ENCODE results near the gene NBEA. TPM values are rescaled to one million over a fixed set of nuclear protein-coding genes. Genes with fewer than 3 reads are reported as not detected.

NBEA gene
- total RNA-seq, 2 experiments from 2014 or later, result 0.34 to 0.57 TPM

- no peaks in the 10 kb centered on the region for H3K4me1 Mint-ChIP-seq (ENCODE audit: low read depth)
- H3K27ac Mint-ChIP-seq, result no peak overlapping the region
- H3K9me3 Mint-ChIP-seq (ENCODE audit: insufficient read depth), result no peaks in the 10 kb centered on the region
- ChIA-PET POLR2A (no interaction called here), CTCF (no interaction called here)
- no peak overlapping the region for H3K4me3 Mint-ChIP-seq
- H3K27me3 Mint-ChIP-seq (ENCODE audit: low read depth), result no peaks in the 10 kb centered on the region
- ATAC-seq, result no peak
- DNase-seq, result no peak
- no peaks in the 10 kb centered on the region for H3K36me3 Mint-ChIP-seq (ENCODE audit: low read depth)
Observed at GRCh38 chr13:35210261-35210660, 268.2 kb downstream of the NBEA start.

GRCh38 chr13:35211949-35212348 lies 269.9 kb downstream of the NBEA start:
- CTCF ChIA-PET, result no interaction called here

GRCh38 chr13:35213911-35214310 lies 271.8 kb downstream of the NBEA start:
- H3K4me3 Mint-ChIP-seq, result no peak overlapping the region
- no peaks in the 10 kb centered on the region for H3K36me3 Mint-ChIP-seq (ENCODE audit: low read depth)
- no peaks in the 10 kb centered on the region for H3K27me3 Mint-ChIP-seq (ENCODE audit: low read depth)
- ChIA-PET CTCF (no interaction called here), POLR2A (no interaction called here)
- H3K4me1 Mint-ChIP-seq (ENCODE audit: low read depth), result no peaks in the 10 kb centered on the region
- H3K9me3 Mint-ChIP-seq (ENCODE audit: insufficient read depth), result no peaks in the 10 kb centered on the region
- DNase-seq (no peak), ATAC-seq (no peak)
- H3K27ac Mint-ChIP-seq, result no peak overlapping the region

More at GRCh38 chr13:35211949-35212348, 269.9 kb downstream of the NBEA start:
- H3K4me1 Mint-ChIP-seq (ENCODE audit: low read depth), result no peaks in the 10 kb centered on the region
- H3K4me3 Mint-ChIP-seq, result no peak overlapping the region
- no peaks in the 10 kb centered on the region for H3K9me3 Mint-ChIP-seq (ENCODE audit: insufficient read depth)
- H3K36me3 Mint-ChIP-seq (ENCODE audit: low read depth), result no peaks in the 10 kb centered on the region
- no peak for DNase-seq
- H3K27ac Mint-ChIP-seq, result no peak overlapping the region
- no peak for ATAC-seq
- no peaks in the 10 kb centered on the region for H3K27me3 Mint-ChIP-seq (ENCODE audit: low read depth)
- POLR2A ChIA-PET, result no interaction called here

- Mint-ChIP-seq H3K27me3 (ENCODE audit: low read depth) (no peaks in the 10 kb centered on the region), H3K27ac (no peak overlapping the region), H3K4me1 (ENCODE audit: low read depth) (no peaks in the 10 kb centered on the region), H3K4me3 (no peak overlapping the region), H3K9me3 (ENCODE audit: insufficient read depth) (no peaks in the 10 kb centered on the region), H3K36me3 (ENCODE audit: low read depth) (no peaks in the 10 kb centered on the region)
- ChIA-PET POLR2A (no interaction called here), CTCF (no interaction called here)
- DNase-seq, result no peak
- no peak for ATAC-seq
Observed at GRCh38 chr13:35216131-35216530, 274.1 kb downstream of the NBEA start.

GRCh38 chr13:35219021-35219420 lies 277.0 kb downstream of the NBEA start:
- H3K4me3 Mint-ChIP-seq, result no peak overlapping the region
- no peaks in the 10 kb centered on the region for H3K4me1 Mint-ChIP-seq (ENCODE audit: low read depth)
- ChIA-PET POLR2A (no interaction called here), CTCF (interaction anchor here (0.6 kb wide), 1 partner anchor 34 kb away, joined by 3 read pairs; no protein-coding TSS in a partner anchor)
- ATAC-seq (no peak), DNase-seq (no peak)
- no peaks in the 10 kb centered on the region for H3K36me3 Mint-ChIP-seq (ENCODE audit: low read depth)
- H3K27ac Mint-ChIP-seq, result no peak overlapping the region
- no peaks in the 10 kb centered on the region for H3K9me3 Mint-ChIP-seq (ENCODE audit: insufficient read depth)
- no peaks in the 10 kb centered on the region for H3K27me3 Mint-ChIP-seq (ENCODE audit: low read depth)

- ChIA-PET CTCF (no interaction called here), POLR2A (no interaction called here)
- no peak for DNase-seq
- Mint-ChIP-seq H3K27ac (no peak overlapping the region), H3K36me3 (ENCODE audit: low read depth) (no peaks in the 10 kb centered on the region), H3K4me3 (no peak overlapping the region), H3K27me3 (ENCODE audit: low read depth) (no peaks in the 10 kb centered on the region), H3K9me3 (ENCODE audit: insufficient read depth) (no peaks in the 10 kb centered on the region), H3K4me1 (ENCODE audit: low read depth) (no peaks in the 10 kb centered on the region)
- ATAC-seq, result no peak
Observed at GRCh38 chr13:35225159-35225558, 283.1 kb downstream of the NBEA start.

- no peaks in the 10 kb centered on the region for H3K27me3 Mint-ChIP-seq (ENCODE audit: low read depth)
- no peaks in the 10 kb centered on the region for H3K4me1 Mint-ChIP-seq (ENCODE audit: low read depth)
- no peak overlapping the region for H3K27ac Mint-ChIP-seq
- H3K4me3 Mint-ChIP-seq, result no peak overlapping the region
- ATAC-seq (no peak), DNase-seq (no peak)
- H3K36me3 Mint-ChIP-seq (ENCODE audit: low read depth), result no peaks in the 10 kb centered on the region
- ChIA-PET POLR2A (no interaction called here), CTCF (no interaction called here)
- no peaks in the 10 kb centered on the region for H3K9me3 Mint-ChIP-seq (ENCODE audit: insufficient read depth)
Observed at GRCh38 chr13:35225582-35225981, 283.5 kb downstream of the NBEA start.

GRCh38 chr13:35228536-35228935 lies 286.5 kb downstream of the NBEA start:
- Mint-ChIP-seq H3K27me3 (ENCODE audit: low read depth) (no peaks in the 10 kb centered on the region), H3K9me3 (ENCODE audit: insufficient read depth) (no peaks in the 10 kb centered on the region), H3K4me1 (ENCODE audit: low read depth) (no peaks in the 10 kb centered on the region), H3K27ac (no peak overlapping the region), H3K36me3 (ENCODE audit: low read depth) (no peaks in the 10 kb centered on the region), H3K4me3 (no peak overlapping the region)
- ATAC-seq (no peak), DNase-seq (no peak)
- ChIA-PET POLR2A (no interaction called here), CTCF (no interaction called here)

GRCh38 chr13:35231426-35231825 lies 289.4 kb downstream of the NBEA start:
- CTCF ChIA-PET, result no interaction called here
- Mint-ChIP-seq H3K4me1 (ENCODE audit: low read depth) (no peaks in the 10 kb centered on the region), H3K27me3 (ENCODE audit: low read depth) (no peaks in the 10 kb centered on the region), H3K9me3 (ENCODE audit: insufficient read depth) (no peaks in the 10 kb centered on the region), H3K27ac (no peak overlapping the region), H3K36me3 (ENCODE audit: low read depth) (no peaks in the 10 kb centered on the region), H3K4me3 (no peak overlapping the region)
- ATAC-seq (no peak), DNase-seq (no peak)
- POLR2A ChIA-PET, result no interaction called here

GRCh38 chr13:35238274-35238673 lies 296.2 kb downstream of the NBEA start:
- DNase-seq (no peak), ATAC-seq (no peak)
- Mint-ChIP-seq H3K4me3 (no peak overlapping the region), H3K27me3 (ENCODE audit: low read depth) (no peaks in the 10 kb centered on the region), H3K9me3 (ENCODE audit: insufficient read depth) (no peaks in the 10 kb centered on the region), H3K27ac (no peak overlapping the region), H3K36me3 (ENCODE audit: low read depth) (no peaks in the 10 kb centered on the region), H3K4me1 (ENCODE audit: low read depth) (no peaks in the 10 kb centered on the region)
- ChIA-PET CTCF (no interaction called here), POLR2A (no interaction called here)

GRCh38 chr13:35252536-35253205 lies 310.6 kb downstream of the NBEA start:
- Mint-ChIP-seq H3K27me3 (ENCODE audit: low read depth) (no peaks in the 10 kb centered on the region), H3K4me3 (no peak overlapping the region), H3K36me3 (ENCODE audit: low read depth) (no peaks in the 10 kb centered on the region), H3K4me1 (ENCODE audit: low read depth) (peaks cover 8% of the 10 kb centered on the region), H3K9me3 (ENCODE audit: insufficient read depth) (peaks cover 6% of the 10 kb centered on the region), H3K27ac (no peak overlapping the region)
- DNase-seq (peak; percentile 21), ATAC-seq (peak; percentile 8)
- CTCF ChIA-PET, result no interaction called here
- POLR2A ChIA-PET, result interaction anchor here (0.6 kb wide), 1 partner anchor 230 kb away, joined by 5 read pairs; no protein-coding TSS in a partner anchor

- no peak for DNase-seq
- peaks cover 8% of the 10 kb centered on the region for H3K4me1 Mint-ChIP-seq (ENCODE audit: low read depth)
- POLR2A ChIA-PET, result no interaction called here
- H3K4me3 Mint-ChIP-seq, result no peak overlapping the region
- H3K27me3 Mint-ChIP-seq (ENCODE audit: low read depth), result no peaks in the 10 kb centered on the region
- H3K27ac Mint-ChIP-seq, result no peak overlapping the region
- H3K9me3 Mint-ChIP-seq (ENCODE audit: insufficient read depth), result peaks cover 7% of the 10 kb centered on the region
- ATAC-seq, result no peak
- no peaks in the 10 kb centered on the region for H3K36me3 Mint-ChIP-seq (ENCODE audit: low read depth)
- CTCF ChIA-PET, result no interaction called here
Observed at GRCh38 chr13:35255241-35255640, 313.2 kb downstream of the NBEA start.

GRCh38 chr13:35256459-35257148 lies 314.5 kb downstream of the NBEA start:
- Mint-ChIP-seq H3K36me3 (ENCODE audit: low read depth) (no peaks in the 10 kb centered on the region), H3K27me3 (ENCODE audit: low read depth) (no peaks in the 10 kb centered on the region), H3K4me1 (ENCODE audit: low read depth) (peaks cover 8% of the 10 kb centered on the region), H3K4me3 (no peak overlapping the region), H3K9me3 (ENCODE audit: insufficient read depth) (peaks cover 6% of the 10 kb centered on the region), H3K27ac (no peak overlapping the region)
- ATAC-seq (no peak), DNase-seq (no peak)
- ChIA-PET CTCF (no interaction called here), POLR2A (no interaction called here)
